HEK293T (cell line): ENCODE results near the gene SHLD1.

Experiments
- CTCF ChIA-PET: fragments of 350-600 bp; formaldehyde crosslinking; extraction: SDS; loops from one replicate; lab custom pipeline; 2021; ENCODE audit warnings: antibody characterized with exemption, inconsistent platforms; lab: Yijun Ruan, JAX
- POLR2A ChIA-PET: fragments of 350-600 bp; formaldehyde crosslinking; extraction: SDS; loops from one replicate; lab custom pipeline; 2020; ENCODE audit warnings: antibody characterized with exemption, inconsistent platforms; lab: Yijun Ruan, JAX
- DNase-seq: peaks from one replicate; pipeline ENCODE4 v3.0.0; 2012; ENCODE audit warnings: mixed read lengths; ENCODE audit errors: extremely low spot score
- ARNT ChIP-seq: fragments of 450-650 bp; IDR thresholded peaks from 2 replicates; pipeline ENCODE4 v1.6.1; 2017; ENCODE audit warnings: mild to moderate bottlenecking
- BHLHE40 ChIP-seq: fragments of 450-650 bp; IDR thresholded peaks from 2 replicates; pipeline ENCODE4 v1.6.1; 2016; ENCODE audit warnings: mild to moderate bottlenecking, moderate library complexity, borderline replicate concordance
- CTBP1 ChIP-seq: fragments of 450-650 bp; IDR thresholded peaks from 2 replicates; pipeline ENCODE4 v1.6.1; 2016; ENCODE audit warnings: borderline replicate concordance
- ELF4 ChIP-seq: fragments of 450-650 bp; IDR thresholded peaks from 2 replicates; pipeline ENCODE4 v1.6.1; 2017; ENCODE audit warnings: antibody characterized with exemption
- FOXA1 ChIP-seq: fragments of 450-650 bp; IDR thresholded peaks from 2 replicates; pipeline ENCODE4 v1.6.1; 2016; ENCODE audit warnings: mild to moderate bottlenecking
- FOXK2 ChIP-seq: fragments of 450-650 bp; IDR thresholded peaks from 2 replicates; pipeline ENCODE4 v1.6.1; 2016; ENCODE audit warnings: mild to moderate bottlenecking
- FOXM1 ChIP-seq: fragments of 450-650 bp; IDR thresholded peaks from 2 replicates; pipeline ENCODE4 v1.6.1; 2017; ENCODE audit warnings: mild to moderate bottlenecking, borderline replicate concordance
- HDGF ChIP-seq: fragments of 450-650 bp; IDR thresholded peaks from 2 replicates; pipeline ENCODE4 v1.6.1; 2017; ENCODE audit warnings: antibody characterized with exemption, borderline replicate concordance
- L3MBTL2 ChIP-seq: fragments of 450-650 bp; conservative IDR thresholded peaks from 2 replicates; pipeline ENCODE4 v1.6.1; 2016; ENCODE audit warnings: mild to moderate bottlenecking
- LEF1 ChIP-seq: fragments of 450-650 bp; IDR thresholded peaks from 2 replicates; pipeline ENCODE4 v1.6.1; 2017; ENCODE audit warnings: mild to moderate bottlenecking, borderline replicate concordance
- NFRKB ChIP-seq: fragments of 450-650 bp; IDR thresholded peaks from 2 replicates; pipeline ENCODE4 v1.6.1; 2016; ENCODE audit warnings: mild to moderate bottlenecking, moderate library complexity
- SP1 ChIP-seq: fragments of 450-650 bp; IDR thresholded peaks from 2 replicates; pipeline ENCODE4 v1.6.1; 2017
- SUZ12 ChIP-seq: fragments of 450-650 bp; IDR thresholded peaks from 2 replicates; pipeline ENCODE4 v1.6.1; 2016; ENCODE audit warnings: mild to moderate bottlenecking
- TARDBP ChIP-seq: fragments of 450-650 bp; IDR thresholded peaks from 2 replicates; pipeline ENCODE4 v1.6.1; 2016
- ZNF384 ChIP-seq: fragments of 450-650 bp; IDR thresholded peaks from 2 replicates; pipeline ENCODE4 v1.6.1; 2016
- TF ChIP-seq, protein P1 (sequence below): fragments of 450-650 bp; IDR thresholded peaks from 2 replicates; pipeline ENCODE4 v1.6.1; 2016

SHLD1 gene

DNA sequence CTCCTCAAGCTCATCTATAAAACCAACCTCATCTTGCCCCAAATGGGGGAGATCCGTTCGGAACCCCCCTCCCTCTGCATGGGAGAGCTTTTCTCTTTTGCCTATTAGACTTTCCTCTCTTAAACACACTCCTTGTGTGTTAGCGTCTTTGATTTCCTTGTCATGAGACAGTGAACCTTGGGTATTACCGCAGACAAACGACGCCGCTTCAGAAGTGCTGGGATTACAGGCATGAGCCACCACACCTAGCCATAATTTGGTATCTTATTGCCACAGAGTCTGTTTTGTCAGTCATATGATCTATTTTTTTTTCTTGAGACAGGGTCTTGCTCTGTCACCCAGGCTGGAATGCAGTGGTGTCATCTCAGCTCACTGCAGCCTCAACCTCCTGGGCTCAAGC lies 3.6 kb downstream of the SHLD1 start:
- no peak for DNase-seq
- POLR2A ChIA-PET, result no interaction called here
- TF ChIP-seq FOXM1 (no peak), SUZ12 (no peak), BHLHE40 (no peak)
- CTCF ChIA-PET, result no interaction called here

GRCh38 chr20:5757949-5758348 lies 7.7 kb downstream of the SHLD1 start:
- TF ChIP-seq L3MBTL2 (no peak), TARDBP (no peak), SUZ12 (no peak), NFRKB (no peak), SP1 (no peak), ZNF384 (no peak), BHLHE40 (no peak), FOXM1 (no peak), CTBP1 (no peak), HDGF (no peak), FOXK2 (no peak), ARNT (no peak), ELF4 (no peak), FOXA1 (no peak), LEF1 (no peak)
- TF ChIP-seq, protein P1, sequence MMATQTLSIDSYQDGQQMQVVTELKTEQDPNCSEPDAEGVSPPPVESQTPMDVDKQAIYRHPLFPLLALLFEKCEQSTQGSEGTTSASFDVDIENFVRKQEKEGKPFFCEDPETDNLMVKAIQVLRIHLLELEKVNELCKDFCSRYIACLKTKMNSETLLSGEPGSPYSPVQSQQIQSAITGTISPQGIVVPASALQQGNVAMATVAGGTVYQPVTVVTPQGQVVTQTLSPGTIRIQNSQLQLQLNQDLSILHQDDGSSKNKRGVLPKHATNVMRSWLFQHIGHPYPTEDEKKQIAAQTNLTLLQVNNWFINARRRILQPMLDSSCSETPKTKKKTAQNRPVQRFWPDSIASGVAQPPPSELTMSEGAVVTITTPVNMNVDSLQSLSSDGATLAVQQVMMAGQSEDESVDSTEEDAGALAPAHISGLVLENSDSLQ, result no peak
- ChIA-PET CTCF (no interaction called here), POLR2A (no interaction called here)
- no peak for DNase-seq

DNA sequence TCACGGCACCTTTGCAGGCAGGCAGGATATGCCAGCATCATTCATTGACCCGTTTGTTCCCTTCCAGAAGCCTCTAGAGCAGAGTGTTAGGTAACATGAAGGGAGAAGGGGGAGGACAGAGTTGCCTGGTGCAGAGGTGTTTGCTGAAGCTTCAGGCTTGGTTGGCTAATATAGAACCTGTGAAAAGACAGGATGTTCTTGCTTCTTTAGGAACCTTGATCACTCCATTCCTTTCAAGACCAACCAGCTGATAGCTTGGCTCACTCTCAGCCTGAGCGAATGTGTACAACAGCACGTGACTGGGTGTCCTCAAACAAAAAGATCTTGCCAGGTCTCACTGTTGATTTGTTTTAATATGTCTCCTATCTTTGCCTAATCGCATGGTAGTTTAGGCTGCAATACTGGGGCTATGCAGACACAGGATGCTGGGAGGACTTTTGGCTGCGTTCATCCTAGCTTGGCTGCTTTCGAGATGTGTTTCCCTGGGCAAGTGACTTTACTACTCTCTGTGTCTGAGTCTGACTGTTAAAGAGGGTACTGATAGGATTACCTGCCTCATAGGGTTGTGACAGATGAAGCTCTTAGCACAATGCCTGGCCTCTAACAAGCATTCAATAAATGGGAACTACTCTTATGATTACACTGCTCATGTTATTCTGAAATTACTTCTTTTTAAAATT lies 16.0 kb downstream of the SHLD1 start:
- CTCF ChIA-PET, result no interaction called here
- POLR2A ChIA-PET, result no interaction called here
- no peak for DNase-seq
- no peak for TF ChIP-seq SP1
- no peak for TF ChIP-seq BHLHE40
- no peak for TF ChIP-seq ARNT
- TF ChIP-seq SUZ12, result no peak
- no peak for TF ChIP-seq CTBP1
- TF ChIP-seq, protein P1, result no peak
- TF ChIP-seq FOXA1, result no peak
- TF ChIP-seq FOXM1, result no peak
- TF ChIP-seq TARDBP, result no peak
- TF ChIP-seq L3MBTL2, result no peak

DNA sequence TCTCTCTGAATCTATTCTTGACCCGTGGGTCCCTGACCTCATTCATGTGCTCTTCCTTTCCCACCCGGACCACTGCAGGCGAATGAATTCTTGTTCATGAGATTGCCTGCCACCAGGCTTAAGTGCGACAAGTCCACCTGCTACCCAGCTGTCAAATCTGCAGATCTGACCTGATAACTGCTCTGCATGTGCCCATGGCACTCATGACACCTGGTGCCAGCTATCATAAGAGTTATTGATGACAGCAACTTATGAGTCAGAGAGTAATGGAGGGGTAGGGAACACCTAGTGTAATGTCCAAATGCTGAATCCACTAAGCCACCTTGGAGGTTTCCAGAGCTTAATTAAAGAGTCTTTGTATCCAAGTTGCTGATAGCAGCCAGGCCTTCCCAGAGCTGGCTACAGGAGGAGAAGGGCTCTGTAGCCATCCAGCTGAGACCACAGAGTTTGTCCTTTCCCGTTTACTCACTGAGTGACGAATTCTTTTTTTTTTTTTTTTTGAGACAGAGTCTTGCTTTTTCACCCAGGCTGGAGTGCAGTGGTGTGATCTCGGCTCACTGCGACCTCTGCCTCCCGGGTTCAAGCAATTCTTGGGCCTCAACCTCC lies 17.4 kb downstream of the SHLD1 start:
- POLR2A ChIA-PET, result no interaction called here
- no peak for DNase-seq
- no peak for TF ChIP-seq FOXK2
- TF ChIP-seq FOXA1, result no peak
- TF ChIP-seq CTBP1, result no peak
- no peak for TF ChIP-seq SUZ12
- no peak for TF ChIP-seq HDGF
- TF ChIP-seq TARDBP, result no peak
- CTCF ChIA-PET, result no interaction called here

DNA sequence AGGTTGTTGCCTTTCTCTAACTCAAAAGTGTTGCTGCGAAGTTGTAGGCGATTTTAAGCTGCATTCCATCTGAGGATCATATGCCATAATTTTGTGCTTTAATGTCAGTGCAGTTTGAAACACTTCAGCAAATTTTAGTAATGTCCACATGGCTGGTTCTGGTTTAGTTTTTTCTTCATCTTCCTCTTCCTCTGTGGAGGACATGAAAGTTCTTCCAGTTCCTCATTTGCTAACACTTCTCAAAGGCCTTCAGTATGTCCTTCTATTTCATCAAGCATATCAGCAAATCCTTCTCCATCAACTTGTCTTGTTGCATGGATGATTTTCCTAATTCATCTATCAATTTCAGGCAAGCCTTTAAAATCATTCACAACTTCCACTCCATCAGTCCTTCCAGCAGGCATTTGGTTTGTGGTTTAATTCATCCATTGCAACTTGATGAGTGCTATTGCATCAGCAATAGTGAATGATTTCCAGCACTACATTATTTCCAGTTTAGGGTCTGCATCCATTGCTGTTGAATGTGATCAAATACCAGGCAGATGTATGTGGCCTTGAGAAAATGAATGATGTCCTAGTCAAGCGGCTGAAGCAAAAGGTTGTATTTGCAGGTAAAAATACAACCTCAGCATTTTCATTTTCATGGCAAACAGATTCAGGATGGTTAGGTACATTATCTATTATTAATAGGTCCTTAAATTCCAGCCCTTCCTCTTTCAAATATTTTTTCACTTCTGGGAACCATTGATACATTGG lies 20.2 kb downstream of the SHLD1 start:
- ChIA-PET CTCF (interaction anchor here (0.9 kb wide), 1 partner anchor 18 kb away, joined by 3 read pairs; no protein-coding TSS in a partner anchor), POLR2A (no interaction called here)
- no peak for DNase-seq
- no peak for TF ChIP-seq HDGF
- TF ChIP-seq SUZ12, result no peak
- no peak for TF ChIP-seq TARDBP
- no peak for TF ChIP-seq SP1
- no peak for TF ChIP-seq L3MBTL2
- TF ChIP-seq CTBP1, result no peak
- TF ChIP-seq, protein P1, result no peak
- TF ChIP-seq LEF1, result no peak
- TF ChIP-seq FOXM1, result no peak
- no peak for TF ChIP-seq NFRKB

DNA sequence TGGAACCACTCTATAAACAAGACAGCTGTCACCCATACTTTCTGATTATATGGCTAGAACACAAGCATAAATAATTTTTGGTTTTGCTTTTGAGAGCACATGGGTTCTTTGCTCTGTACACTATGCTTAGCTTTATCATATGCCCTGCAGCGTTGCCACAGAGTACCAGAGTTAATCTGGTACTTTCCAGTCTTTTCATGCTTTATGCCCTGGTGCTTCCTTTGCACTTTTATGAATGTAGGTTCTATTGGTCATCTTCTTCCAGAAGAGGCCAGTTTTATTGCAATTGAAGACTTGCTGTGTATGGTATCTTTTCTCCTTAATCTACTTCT lies 20.8 kb downstream of the SHLD1 start:
- CTCF ChIA-PET, result interaction anchor here (0.9 kb wide), 1 partner anchor 17 kb away, joined by 3 read pairs; no protein-coding TSS in a partner anchor
- no peak for DNase-seq
- POLR2A ChIA-PET, result no interaction called here
- no peak for TF ChIP-seq ARNT
- TF ChIP-seq BHLHE40, result no peak
- TF ChIP-seq NFRKB, result no peak
- TF ChIP-seq CTBP1, result no peak
- TF ChIP-seq TARDBP, result no peak
- no peak for TF ChIP-seq L3MBTL2
- no peak for TF ChIP-seq HDGF
- no peak for TF ChIP-seq SUZ12
- no peak for TF ChIP-seq SP1
- TF ChIP-seq, protein P1, result no peak
- TF ChIP-seq FOXA1, result no peak
- TF ChIP-seq ZNF384, result no peak
- no peak for TF ChIP-seq FOXK2
- no peak for TF ChIP-seq LEF1
- TF ChIP-seq FOXM1, result no peak
- no peak for TF ChIP-seq ELF4
